ENCODE measurements around the gene THSD1.
"Not testable (repeated sequence)": the region's sequence is repeated elsewhere in the genome, so short reads cannot be mapped to it uniquely, and the experiment has no call there.

THSD1 gene

GRCh38 chr13:52348983-52349780 is 56.8 kb downstream of the THSD1 start:
- DNase-seq, result no peak

GRCh38 chr13:52348071-52348470 is 57.9 kb downstream of the THSD1 start:
- no peak for DNase-seq

GRCh38 chr13:52345631-52346251 is 60.2 kb downstream of the THSD1 start:
- no peak for DNase-seq

GRCh38 chr13:52345048-52345447 is 60.9 kb downstream of the THSD1 start:
- DNase-seq, result no peak

GRCh38 chr13:52344108-52344507 is 61.9 kb downstream of the THSD1 start:
- no peak for DNase-seq

- DNase-seq, result not testable (repeated sequence)
Observed at GRCh38 chr13:52342203-52342602, 63.8 kb downstream of the THSD1 start.

GRCh38 chr13:52337828-52338455 is 68.0 kb downstream of the THSD1 start:
- DNase-seq, result not testable (repeated sequence)

- not testable (repeated sequence) for DNase-seq
Observed at GRCh38 chr13:52334107-52334506, 71.9 kb downstream of the THSD1 start.

- not testable (repeated sequence) for DNase-seq
Observed at GRCh38 chr13:52331844-52332243, 74.1 kb downstream of the THSD1 start.

Data from CD4-positive, alpha-beta T cell treated with Interleukin-15 for 1 hour (primary cell).